PC-9 (cell line): ENCODE measurements around the gene RAX. TPM values are rescaled to one million over a fixed set of nuclear protein-coding genes. Genes with fewer than 3 reads are reported as not detected.
"Not testable (repeated sequence)": the region's sequence is repeated elsewhere in the genome, so short reads cannot be mapped to it uniquely, and the experiment has no call there.

Experiments
- BruUV-seq: library from RNA; stranded (reverse); fragments of 400-500 nt; replicated peaks from 2 replicates; lab custom pipeline; 2021; lab: Mats Ljungman, UMichigan
- CTCF ChIA-PET: fragments of 300-600 bp; sonication (Branson Sonifier 250); formaldehyde crosslinking; loops from one replicate; lab custom pipeline; 2022; ENCODE audit warnings: antibody characterized with exemption; lab: Charles Lee
- POLR2A ChIA-PET: fragments of 300-600 bp; sonication (Branson Sonifier 250); formaldehyde crosslinking; loops from one replicate; lab custom pipeline; 2022; ENCODE audit warnings: antibody characterized with exemption; ENCODE audit not compliant: unreplicated experiment; lab: Charles Lee
- DNase-seq, 2 experiments: peaks; one replicate each; pipeline versions ENCODE4 v3.0.0 to v3.0.0-alpha.2; 2015 to 2022; ENCODE audit warnings: mixed read lengths in 1 of 2
- H2AFZ ChIP-seq: fragments of 200-600 bp; sonication (generic); 2 replicates; pipeline ENCODE4 v1.8.1; 2017; ENCODE audit warnings: antibody characterized with exemption
- H3F3A ChIP-seq: fragments of 200-600 bp; sonication (generic); 2 replicates; pipeline ENCODE4 v1.8.1; 2017; ENCODE audit warnings: antibody characterized with exemption, mild to moderate bottlenecking, low read depth; ENCODE audit not compliant: insufficient read depth
- H3K27ac ChIP-seq: fragments of 200-600 bp; sonication (generic); 2 replicates; pipeline ENCODE4 v1.6.1; 2016; ENCODE audit warnings: mixed run types
- H3K27me3 ChIP-seq: fragments of 200-600 bp; sonication (generic); 2 replicates; pipeline ENCODE4 v1.6.1; 2016; ENCODE audit warnings: low read depth, mixed run types; ENCODE audit not compliant: insufficient read depth
- H3K36me3 ChIP-seq: fragments of 200-600 bp; sonication (generic); 2 replicates; pipeline ENCODE4 v1.6.1; 2016; ENCODE audit warnings: low read depth, mixed run types
- H3K4me1 ChIP-seq: fragments of 200-600 bp; sonication (generic); replicated peaks from 2 replicates; pipeline ENCODE4 v1.6.1; 2016; ENCODE audit warnings: mixed run types; ENCODE audit not compliant: insufficient read depth
- H3K4me2 ChIP-seq: fragments of 200-600 bp; sonication (generic); 2 replicates; pipeline ENCODE4 v1.6.1; 2017; ENCODE audit warnings: mixed run types
- H3K4me3 ChIP-seq: fragments of 200-600 bp; sonication (generic); 2 replicates; pipeline ENCODE4 v1.6.1; 2016; ENCODE audit warnings: mixed run types
- H3K79me2 ChIP-seq: fragments of 200-600 bp; sonication (generic); 2 replicates; pipeline ENCODE4 v1.6.1; 2017; ENCODE audit warnings: low read depth, mixed run types
- H3K9me2 ChIP-seq: fragments of 200-600 bp; sonication (generic); 2 replicates; pipeline ENCODE4 v1.8.1; 2017; ENCODE audit warnings: mild to moderate bottlenecking; ENCODE audit not compliant: insufficient read depth
- H3K9me3 ChIP-seq: fragments of 200-600 bp; sonication (generic); 2 replicates; pipeline ENCODE4 v1.8.1; 2016; ENCODE audit warnings: low read depth; ENCODE audit not compliant: insufficient read depth
- H4K20me1 ChIP-seq: fragments of 200-600 bp; sonication (generic); 2 replicates; pipeline ENCODE4 v1.8.1; 2017; ENCODE audit not compliant: insufficient read depth
- CTCF ChIP-seq: fragments of 200-600 bp; sonication (generic); conservative IDR thresholded peaks from 2 replicates; pipeline ENCODE4 v1.6.1; 2017; ENCODE audit warnings: mixed run types, antibody characterized with exemption, mild to moderate bottlenecking, moderate library complexity
- EZH2 ChIP-seq: fragments of 200-600 bp; sonication (generic); IDR thresholded peaks from 2 replicates; pipeline ENCODE4 v1.8.0; 2017; ENCODE audit warnings: antibody characterized with exemption, low read depth
- intact Hi-C: fragments of 100-400 bp; cut with micrococcal nuclease; formaldehyde crosslinking; loops from one replicate; pipeline ENCODE4 v1.10.0; 2022; ENCODE audit not compliant: unreplicated experiment
- total RNA-seq: library from RNA; stranded (reverse); gene quantifications from 2 replicates; pipeline ENCODE4 v1.2.3, GENCODE V29; 2021

RAX gene
- total RNA-seq, 1 experiment from 2014 or later = not detected

GRCh38 chr18:59255491-59255890, 17.8 kb downstream of the RAX start:
- H3K4me2 ChIP-seq, DNase-seq, H3K79me2 ChIP-seq, H3K36me3 ChIP-seq, H4K20me1 ChIP-seq, H3K27ac ChIP-seq, H2AFZ ChIP-seq, H3K9me2 ChIP-seq, CTCF ChIA-PET, H3K4me3 ChIP-seq, intact Hi-C loops, H3F3A ChIP-seq, H3K9me3 ChIP-seq, BruUV-seq, POLR2A ChIA-PET, H3K4me1 ChIP-seq: not testable (repeated sequence)
- peaks cover 18% of the 10 kb centered on the region for H3K27me3 ChIP-seq

GRCh38 chr18:59249199-59249774, 24.0 kb downstream of the RAX start:
- no peaks in the 10 kb centered on the region for H3K9me3 ChIP-seq
- H3K4me2 ChIP-seq = no peak overlapping the region
- H3K27ac ChIP-seq = no peak overlapping the region
- H3K27me3 ChIP-seq = peaks cover 34% of the 10 kb centered on the region
- TF ChIP-seq CTCF (peak; percentile 86), EZH2 (no peak)
- H4K20me1 ChIP-seq = no peaks in the 10 kb centered on the region
- no peaks in the 10 kb centered on the region for H3K9me2 ChIP-seq
- no peaks in the 10 kb centered on the region for H3K36me3 ChIP-seq
- no TSS peak for BruUV-seq
- intact Hi-C loops = loop anchor here (2.0 kb wide), 2 partner anchors 60 to 154 kb away; no protein-coding TSS in a partner anchor
- no peaks in the 10 kb centered on the region for H3K4me1 ChIP-seq
- H2AFZ ChIP-seq = no peak overlapping the region
- peak; percentile 31 to 60 for DNase-seq
- no peaks in the 10 kb centered on the region for H3K79me2 ChIP-seq
- CTCF ChIA-PET = interaction anchor here (0.6 to 0.9 kb wide), 3 partner anchors 153 to 182 kb away, joined by 3 read pairs; no protein-coding TSS in a partner anchor
- H3K4me3 ChIP-seq = no peak overlapping the region
- no peaks in the 10 kb centered on the region for H3F3A ChIP-seq
- POLR2A ChIA-PET = no interaction called here

DNA sequence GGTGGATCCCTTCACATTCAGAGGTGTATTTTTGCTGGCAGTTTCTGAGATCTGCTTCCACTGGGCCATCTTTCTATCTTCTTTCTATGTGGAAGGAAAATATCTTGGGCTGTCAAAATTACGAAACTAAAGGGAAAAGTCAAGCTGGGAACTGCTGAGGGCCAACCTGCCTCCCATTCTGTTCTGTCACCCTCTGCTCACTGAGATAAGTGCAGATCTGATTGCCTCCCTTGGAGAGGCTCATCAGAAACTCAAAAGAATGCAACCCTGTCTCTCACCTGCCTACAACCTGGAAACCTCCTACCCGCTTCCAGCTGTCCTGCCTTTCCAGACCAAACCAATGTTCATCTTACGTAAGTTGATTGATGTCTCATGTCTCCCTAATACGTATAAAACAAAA, 26.5 kb downstream of the RAX start:
- BruUV-seq = no TSS peak
- H2AFZ ChIP-seq = no peak overlapping the region
- H4K20me1 ChIP-seq = no peaks in the 10 kb centered on the region
- no peak for TF ChIP-seq CTCF
- no peak for TF ChIP-seq EZH2
- no peaks in the 10 kb centered on the region for H3K9me3 ChIP-seq
- no peaks in the 10 kb centered on the region for H3K36me3 ChIP-seq
- intact Hi-C loops = no loop called here
- no peaks in the 10 kb centered on the region for H3K4me1 ChIP-seq
- H3K27me3 ChIP-seq = peaks cover 34% of the 10 kb centered on the region
- no peak overlapping the region for H3K4me2 ChIP-seq
- DNase-seq = no peak
- H3K9me2 ChIP-seq = no peaks in the 10 kb centered on the region
- H3F3A ChIP-seq = no peaks in the 10 kb centered on the region
- ChIA-PET POLR2A (no interaction called here), CTCF (no interaction called here)
- H3K4me3 ChIP-seq = no peak overlapping the region
- no peak overlapping the region for H3K27ac ChIP-seq
- no peaks in the 10 kb centered on the region for H3K79me2 ChIP-seq

GRCh38 chr18:59242906-59243305, 30.3 kb downstream of the RAX start:
- Histone ChIP-seq H3K4me2 (no peak overlapping the region), H2AFZ (no peak overlapping the region), H3K27ac (no peak overlapping the region), H3K9me2 (no peaks in the 10 kb centered on the region), H3K27me3 (peaks cover 46% of the 10 kb centered on the region), H3K9me3 (no peaks in the 10 kb centered on the region), H3K36me3 (no peaks in the 10 kb centered on the region), H4K20me1 (no peaks in the 10 kb centered on the region), H3K4me3 (no peak overlapping the region), H3F3A (no peaks in the 10 kb centered on the region), H3K79me2 (no peaks in the 10 kb centered on the region), H3K4me1 (no peaks in the 10 kb centered on the region)
- no peak for DNase-seq
- ChIA-PET CTCF (no interaction called here), POLR2A (no interaction called here)
- intact Hi-C loops = no loop called here
- BruUV-seq = no TSS peak
- TF ChIP-seq EZH2 (no peak), CTCF (no peak)
